ENCODE results near the gene SH2B2.
"Not testable (repeated sequence)": the region's sequence is repeated elsewhere in the genome, so short reads cannot be mapped to it uniquely, and the experiment has no call there.

SH2B2 gene

DNA sequence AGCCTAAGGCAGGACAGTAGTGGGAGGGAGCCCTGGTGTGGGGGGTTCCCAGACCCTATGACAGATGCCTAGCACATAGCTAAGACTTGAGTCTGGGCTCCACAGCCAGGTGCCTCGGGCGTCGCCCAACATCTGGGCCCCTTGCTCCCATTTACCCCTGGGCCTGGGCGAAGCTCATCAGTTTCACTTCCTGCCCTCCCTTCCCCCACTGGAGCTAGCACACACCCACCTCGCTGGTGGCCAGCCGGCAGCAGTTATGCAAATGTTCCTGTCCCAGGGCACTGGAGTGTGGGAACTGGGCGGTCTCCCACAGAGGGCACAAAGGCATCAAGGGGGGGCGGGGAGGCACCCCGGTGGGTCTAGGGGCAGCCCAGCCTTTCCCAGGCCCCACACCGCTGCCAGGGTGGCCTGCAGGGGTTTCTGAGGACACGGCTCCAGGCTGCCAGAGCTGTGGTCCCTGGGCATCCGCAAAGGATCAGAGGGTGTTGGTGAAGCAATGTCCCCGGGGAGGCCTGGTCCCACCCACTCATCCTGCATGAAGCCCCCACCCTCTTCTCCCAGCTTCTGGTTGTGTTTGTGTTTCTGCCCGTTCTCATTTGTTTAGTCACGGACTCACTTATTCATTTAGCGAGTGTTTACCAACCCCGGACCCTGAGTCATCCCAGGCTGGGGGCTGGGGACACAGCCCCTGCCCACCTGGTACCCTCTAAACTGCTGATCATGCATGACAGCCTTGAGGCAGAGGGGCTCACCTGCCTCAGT, 20.4 kb downstream of the SH2B2 start:
- peak; percentile 94 for DNase-seq

DNA sequence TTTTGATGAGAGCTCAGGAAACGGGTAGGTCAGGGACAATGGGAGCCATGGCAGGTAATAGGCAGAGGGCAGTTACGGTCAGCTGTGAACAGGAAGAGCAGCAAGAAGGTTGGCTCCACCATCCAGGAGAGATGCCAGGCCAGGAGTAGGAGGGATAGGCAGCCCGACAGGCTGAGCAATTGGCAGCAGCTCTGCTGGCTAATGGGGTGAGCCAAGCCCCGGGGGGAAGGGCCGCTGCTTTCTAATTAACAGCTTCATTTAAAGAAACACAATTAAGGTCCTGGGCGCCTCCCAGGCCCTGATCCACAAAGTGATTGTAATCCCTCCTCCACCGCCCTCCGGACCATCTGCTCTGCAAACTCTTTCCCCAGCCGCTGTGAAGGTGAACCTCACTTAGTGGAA, 23.7 kb downstream of the SH2B2 start:
- peak; percentile 98 for DNase-seq

DNA sequence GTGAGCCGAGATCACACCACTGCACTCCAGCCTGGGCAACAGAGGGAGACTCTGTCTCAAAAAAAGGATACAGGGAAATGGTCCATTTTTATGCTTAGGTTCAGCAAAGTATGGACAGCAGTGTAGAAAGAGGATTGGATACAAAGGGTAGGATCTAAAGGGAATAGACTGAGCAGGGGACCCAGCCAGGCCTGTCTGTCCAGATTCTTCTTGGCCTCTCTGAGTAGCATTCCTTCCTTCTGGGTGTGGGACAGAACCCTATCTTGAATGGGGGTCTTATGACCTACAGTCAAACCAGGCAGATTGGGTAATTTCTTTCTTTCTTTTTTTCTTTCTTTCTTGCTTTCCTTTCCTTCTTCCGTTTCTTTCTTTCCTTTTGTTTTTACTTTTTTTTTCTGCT, 25.6 kb downstream of the SH2B2 start:
- no peak for DNase-seq

DNA sequence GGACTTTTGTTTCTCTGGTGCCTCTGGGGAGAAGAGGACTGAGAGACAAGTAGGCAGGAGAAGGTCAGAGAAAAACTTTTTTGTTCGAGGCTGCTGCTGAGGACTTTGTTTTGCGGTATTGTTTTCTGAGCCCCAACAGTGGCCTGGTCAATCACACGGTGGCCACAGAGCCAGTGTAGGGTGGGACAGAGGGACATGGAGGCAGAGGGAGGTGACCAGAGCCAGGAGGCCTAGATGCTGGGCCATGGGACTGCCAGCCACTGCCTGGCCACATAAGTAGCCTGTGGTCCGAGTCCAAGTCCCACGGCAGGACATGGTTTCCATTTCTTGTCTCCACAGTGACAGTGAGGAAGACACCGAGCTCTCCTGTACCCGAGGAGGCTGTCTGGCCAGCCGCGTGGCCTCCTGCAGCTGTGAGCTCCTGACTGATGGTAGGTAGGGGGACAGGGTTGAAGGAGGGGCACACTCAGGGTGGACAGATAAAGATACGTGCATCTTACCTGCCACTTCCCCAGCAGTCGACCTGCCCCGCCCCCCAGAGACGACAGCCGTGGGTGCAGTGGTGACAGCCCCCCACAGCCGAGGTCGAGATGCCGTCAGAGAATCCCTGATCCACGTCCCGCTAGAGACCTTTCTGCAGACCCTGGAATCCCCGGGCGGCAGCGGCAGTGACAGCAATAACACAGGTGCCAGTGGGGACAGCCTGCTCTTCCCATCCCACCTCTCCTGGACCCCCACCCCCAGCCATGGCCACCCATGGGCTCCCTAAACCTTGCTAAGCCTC, 27.5 kb downstream of the SH2B2 start:
- no peak for DNase-seq

DNA sequence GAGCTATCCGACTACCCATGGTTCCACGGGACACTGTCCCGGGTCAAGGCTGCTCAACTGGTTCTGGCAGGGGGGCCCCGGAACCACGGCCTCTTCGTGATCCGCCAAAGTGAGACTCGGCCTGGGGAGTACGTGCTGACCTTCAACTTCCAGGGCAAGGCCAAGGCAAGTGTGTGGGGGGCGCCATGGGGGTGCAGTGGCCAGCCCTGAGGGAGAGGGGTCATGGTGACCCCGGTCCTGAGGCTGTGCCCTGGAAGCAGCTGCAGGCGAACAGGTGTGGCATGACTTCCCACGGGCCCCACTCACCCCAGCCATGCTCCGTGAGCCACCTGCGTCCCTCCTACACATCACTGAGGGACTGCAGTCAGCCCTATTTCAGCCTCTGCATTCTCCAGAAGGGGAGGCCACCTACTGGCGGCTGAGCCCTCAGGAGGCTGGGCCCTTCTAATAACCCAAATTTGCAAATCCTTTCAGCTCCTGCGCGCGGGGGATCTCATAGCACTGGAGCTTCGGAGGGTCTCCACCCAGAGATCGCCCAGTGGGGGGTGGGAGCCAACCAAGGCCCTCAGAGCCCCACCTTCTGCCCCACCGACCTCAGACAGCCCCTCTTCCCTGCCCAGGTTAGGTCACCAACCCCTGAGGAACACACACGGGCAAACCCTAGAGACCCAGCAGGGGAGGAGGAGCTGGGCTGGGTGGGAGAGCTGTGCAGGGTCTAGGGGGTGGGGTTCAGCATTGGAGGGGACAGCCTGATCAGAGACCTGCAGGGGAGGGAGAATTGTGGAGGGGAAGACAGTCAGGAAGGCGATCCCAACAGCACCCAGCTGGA, 30.8 kb downstream of the SH2B2 start:
- DNase-seq: no peak

DNA sequence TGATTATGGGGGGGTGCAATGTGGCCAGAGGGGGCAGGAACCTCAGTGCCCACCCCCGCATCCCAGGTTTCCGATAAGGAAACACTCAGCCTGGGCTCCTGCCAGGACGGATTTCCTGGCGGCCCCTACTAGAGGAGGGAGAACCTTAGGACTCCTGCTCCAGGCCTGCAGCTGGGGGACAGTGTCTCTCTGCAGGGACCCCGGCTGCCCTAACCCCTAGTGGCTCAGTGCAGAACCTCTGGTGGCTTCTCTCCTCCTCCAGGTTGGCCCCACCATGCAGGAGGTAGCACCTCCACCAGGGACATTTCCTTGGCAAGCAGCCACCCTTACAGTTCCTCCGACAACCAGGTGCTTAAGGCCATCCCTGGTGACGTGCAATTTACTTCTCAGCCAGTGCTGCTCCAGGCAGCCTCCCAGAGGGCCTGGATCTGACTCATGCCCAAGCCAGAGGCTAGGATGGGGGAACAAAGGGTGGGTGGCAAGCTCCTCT, 31.9 kb downstream of the SH2B2 start:
- DNase-seq: peak; percentile 94

DNA sequence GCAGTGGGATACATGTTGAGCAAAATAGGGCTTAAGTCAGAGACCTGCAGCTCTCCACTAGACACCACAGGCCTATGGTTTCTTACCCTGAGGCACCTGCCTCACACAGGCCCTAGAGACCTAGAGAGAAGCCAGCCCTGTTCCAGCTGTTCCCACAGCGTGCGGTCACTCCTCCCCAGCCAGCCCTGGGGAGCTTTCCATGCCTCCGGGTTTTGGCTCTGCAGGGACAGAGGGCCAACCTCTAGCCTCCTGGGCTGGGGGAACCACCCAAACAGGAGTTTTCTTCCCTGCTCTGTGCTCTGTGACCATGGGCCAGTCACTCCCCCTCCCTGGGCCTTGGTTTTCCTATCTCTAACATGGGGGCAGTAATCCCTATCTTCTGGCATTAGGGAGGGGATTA, 33.0 kb downstream of the SH2B2 start:
- peak; percentile 77 for DNase-seq

DNA sequence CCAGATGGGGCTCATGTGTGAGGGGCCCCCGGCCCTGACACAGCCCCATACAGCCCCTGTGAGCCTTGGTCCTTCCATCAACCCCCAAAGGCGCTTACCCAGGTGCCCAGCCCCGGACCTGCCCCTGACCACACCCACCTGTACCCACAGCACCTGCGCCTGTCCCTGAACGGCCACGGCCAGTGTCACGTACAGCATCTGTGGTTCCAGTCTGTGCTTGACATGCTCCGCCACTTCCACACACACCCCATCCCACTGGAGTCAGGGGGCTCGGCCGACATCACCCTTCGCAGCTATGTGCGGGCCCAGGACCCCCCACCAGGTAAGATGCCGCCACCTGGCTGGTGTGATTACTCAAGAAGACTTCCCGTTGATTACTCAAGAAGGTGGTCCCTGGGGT, 33.5 kb downstream of the SH2B2 start:
- DNase-seq: no peak

DNA sequence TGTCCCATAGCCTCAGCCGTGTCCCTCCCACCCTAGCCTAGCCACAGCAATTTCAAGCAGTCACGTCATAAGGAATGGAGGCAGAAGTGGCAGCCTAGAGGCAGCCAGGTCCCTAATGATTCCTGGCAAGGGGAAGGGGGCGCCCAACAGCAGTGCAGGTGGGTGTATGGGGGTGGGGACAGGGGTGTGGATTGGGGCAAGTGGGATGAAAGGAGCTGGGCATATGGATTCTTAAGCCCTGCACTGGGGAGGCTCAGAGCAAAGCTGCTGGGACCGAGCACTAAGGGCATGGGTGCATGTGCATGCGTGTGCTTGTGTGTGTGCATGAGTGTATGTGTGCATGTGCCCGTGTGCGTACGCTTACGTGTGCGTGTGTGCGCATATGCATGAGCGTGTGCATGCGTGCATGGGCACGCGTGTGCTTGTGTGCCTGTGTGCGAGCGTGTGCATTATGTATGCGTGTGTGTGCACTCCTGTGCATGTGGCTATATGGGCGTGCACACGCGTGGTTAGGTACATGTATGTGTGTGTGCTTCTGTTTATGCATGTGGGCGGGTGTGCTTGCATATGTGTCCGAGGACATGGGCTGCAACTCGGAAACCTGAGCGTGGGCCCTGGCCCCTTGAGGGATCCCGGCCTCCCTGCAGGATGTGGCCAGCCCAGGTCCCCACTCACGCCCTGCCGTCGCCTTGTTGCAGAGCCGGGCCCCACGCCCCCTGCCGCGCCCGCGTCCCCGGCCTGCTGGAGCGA, 34.1 kb downstream of the SH2B2 start:
- DNase-seq: no peak

DNA sequence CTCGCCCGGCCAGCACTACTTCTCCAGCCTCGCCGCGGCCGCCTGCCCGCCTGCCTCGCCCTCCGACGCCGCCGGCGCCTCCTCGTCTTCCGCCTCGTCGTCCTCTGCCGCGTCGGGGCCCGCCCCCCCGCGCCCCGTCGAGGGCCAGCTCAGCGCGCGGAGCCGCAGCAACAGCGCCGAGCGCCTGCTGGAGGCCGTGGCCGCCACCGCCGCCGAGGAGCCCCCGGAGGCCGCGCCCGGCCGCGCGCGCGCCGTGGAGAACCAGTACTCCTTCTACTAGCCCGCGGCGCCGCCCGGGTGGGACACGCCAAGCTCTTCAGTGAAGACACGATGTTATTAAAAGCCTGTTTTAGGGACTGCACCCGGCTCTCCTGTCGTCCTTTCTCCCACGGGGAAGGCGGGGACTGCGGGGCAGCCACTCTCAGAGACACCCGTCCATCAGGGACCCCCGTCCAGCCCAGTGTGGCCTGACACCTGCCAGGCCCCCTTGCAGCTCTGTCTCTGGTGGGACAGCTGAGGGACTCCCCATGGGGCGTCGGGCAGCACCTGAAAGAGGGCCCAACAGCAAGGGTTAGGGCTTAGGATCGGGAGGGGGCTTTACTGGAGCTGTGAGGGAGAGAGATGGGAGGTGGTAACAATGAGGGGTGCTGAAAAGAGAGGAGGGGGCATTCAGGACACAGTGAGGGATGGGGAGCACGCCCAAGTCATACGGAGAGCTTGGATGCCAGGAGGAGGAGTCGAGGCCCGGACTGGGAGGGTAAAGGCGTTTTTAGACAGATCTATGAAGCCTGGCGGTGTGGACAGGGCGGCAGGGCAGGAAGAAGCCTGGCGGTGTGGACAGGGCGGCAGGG, 34.9 kb downstream of the SH2B2 start:
- peak; percentile 25 for DNase-seq

DNA sequence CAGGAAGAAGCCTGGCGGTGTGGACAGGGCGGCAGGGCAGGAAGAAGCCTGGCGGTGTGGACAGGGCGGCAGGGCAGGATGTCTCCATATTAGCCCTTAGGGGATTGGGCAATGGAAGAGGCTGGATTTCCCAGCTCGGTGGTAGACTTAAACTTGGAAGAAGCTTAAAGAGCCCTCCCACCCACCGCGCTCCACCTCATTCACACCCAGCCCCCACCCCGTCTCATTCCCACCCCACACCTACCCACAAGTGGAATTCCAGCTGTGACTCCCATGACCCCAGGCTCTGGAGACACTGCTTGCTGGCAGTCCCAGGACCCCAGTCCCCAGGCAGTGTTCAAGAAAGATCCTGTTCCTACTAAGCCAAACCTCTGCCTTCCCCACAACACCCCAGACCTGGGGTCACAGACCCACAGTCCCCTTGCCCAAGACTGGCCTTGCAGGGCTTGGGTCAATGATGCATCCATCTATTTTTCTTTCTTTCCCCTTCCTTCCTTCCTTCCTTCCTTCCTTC, 35.6 kb downstream of the SH2B2 start:
- no peak for DNase-seq

DNA sequence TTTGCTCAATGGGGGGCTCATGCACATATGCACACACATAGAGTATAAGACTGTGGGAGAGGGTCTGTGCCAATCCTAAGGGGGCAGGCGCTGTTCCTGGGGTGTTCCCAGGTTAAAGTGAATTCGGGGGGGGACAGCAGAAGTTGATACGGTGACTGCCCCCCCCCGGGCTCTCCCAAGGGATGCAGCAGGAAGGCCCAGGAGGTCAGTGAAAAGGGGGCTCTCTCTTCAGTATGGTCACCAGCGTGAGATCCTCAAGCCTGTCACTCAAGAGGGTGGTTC, 37.2 kb downstream of the SH2B2 start:
- DNase-seq: no peak

DNA sequence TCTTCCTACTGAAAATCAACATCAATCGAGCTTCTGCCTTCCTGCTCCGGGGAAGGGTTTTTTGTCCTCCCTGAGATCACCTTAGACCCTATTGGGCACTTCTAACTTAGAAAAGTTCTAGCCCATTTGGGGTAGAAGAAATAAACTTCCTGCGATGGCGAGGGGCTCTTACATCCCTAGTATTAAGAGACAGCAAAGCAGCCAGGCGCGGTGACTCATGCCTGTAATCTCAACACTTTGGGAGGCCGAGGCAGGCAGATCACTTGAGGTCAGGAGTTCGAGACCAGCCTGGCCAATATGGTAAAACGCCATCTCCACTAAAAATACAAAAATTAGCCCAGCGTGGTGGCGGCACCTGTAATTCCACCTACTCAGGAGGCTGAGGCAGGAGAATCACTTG, 38.4 kb downstream of the SH2B2 start:
- DNase-seq: not testable (repeated sequence)

DNA sequence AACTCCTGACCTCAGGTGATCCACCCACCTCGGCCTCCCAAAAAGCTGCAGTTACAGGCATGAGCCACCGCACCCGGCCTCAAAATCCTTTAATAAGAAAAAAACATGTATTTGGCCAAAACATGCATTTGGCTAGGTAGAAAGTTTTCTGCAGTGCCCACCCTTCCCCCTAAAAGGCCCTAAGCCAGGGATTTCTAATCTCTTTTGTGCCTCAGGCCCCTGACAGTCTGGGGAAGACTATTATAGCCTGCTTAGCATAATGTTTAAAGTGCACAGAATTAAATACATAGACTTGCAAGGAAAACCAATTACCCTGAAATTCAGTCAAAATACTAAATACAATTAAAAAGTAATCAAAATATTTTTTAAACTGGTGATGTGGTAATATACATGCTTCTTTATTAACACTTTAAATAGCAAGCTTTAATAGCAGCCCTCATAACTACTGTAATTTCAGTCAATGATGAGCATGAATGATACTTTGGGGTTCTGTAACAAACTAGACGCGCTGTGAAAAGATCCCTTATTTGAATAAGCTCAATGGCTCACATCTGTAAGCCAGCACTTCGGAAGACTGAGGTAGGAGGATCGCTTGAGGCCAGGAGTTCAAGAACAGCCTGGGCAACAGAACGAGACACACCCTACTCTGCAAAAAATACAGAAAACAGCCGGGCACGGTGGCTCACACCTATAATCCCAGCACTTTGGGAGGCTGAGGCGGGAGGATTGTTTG, 39.7 kb downstream of the SH2B2 start:
- DNase-seq: no peak

DNA sequence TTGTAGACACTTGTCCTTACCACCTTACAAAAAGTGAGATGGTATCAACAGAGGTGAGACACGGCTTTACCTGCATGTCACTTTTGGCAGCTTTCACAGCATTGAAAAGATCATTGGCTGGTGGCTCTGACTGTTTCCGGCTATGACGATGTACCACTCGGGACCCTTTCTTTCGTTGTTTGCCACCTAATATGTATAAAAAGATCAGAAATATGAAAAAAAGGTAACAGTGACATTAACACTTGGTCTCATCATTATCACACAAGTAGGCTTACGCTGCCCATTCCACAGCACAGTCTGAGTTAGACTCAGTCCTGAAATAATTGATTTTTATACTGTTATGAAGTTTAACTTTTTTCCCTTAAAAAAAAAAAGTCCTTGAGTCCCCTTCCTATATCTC, 40.5 kb downstream of the SH2B2 start:
- not testable (repeated sequence) for DNase-seq

DNA sequence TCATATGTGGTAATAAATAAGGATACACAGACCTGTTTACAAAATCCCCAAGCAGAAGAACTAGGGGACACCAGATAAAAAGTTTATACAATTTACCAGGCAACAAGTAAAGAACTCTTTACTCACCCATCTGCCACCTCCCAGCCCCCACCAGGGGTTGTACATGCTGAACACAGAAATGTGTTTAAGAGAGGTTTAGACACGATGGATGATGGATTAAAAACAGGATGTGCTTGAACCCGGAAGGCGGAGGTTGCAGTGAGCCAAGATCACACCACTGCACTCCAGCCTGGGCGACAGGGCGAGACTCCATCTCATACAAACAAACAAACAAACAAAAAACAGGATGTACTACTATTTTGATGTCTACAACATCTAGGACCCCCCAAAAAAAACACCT, 42.2 kb downstream of the SH2B2 start:
- DNase-seq: not testable (repeated sequence)

DNA sequence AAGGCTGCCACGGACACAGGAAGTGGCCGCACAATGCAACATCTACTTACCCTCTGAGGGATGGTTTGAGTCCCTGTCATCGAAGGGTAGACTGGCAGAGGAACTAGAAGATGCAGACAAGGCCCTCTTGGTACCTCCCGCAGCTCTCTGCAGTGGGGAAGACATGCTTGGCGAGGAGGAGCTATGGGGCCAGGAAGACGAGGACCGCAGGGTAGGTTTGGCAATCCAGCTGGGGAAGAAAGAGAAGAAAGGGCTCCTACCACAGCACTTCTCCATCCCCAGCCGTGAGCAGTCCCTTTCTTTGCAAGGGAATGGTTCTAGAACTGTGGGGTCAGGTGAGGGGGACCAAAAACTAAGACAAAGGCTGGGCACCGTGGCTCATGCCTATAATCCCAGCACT, 42.7 kb downstream of the SH2B2 start:
- DNase-seq: not testable (repeated sequence)

DNA sequence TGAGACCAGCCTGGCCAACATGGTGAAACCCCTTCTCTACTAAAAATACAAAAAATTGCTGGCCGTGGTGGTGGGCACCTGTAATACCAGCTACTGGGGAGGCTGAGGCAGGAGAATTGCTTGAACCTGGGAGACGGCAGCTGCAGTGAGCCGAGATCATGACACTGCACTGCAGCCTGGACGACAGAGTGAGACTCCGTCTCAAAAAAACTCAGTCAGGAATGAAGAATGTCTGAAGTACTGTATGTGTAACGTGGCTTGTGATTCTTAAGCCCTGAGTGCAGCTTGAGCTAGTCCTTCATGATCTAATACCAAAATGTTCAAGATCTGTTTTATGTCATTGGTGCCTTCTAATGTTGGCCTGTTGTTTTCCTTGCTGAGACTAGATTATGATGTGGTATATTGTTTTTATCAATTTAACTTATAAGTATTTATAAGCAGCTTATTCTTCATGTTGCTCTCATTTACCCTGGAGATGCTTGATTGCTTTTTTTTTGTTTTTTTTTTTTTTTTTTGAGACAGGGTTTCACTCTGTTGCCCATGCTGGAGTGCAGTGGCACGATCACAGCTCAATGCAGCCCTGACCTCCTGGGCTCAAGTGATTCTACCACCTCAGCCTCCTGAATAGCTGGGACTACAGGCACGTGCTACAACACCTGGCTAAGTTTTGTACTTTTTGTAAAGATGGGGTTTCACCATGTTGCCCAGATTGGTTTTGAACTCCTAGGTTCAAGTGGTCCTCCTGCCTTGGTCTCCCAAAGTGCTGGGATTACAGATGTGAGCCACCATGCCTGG, 44.2 kb downstream of the SH2B2 start:
- not testable (repeated sequence) for DNase-seq

DNA sequence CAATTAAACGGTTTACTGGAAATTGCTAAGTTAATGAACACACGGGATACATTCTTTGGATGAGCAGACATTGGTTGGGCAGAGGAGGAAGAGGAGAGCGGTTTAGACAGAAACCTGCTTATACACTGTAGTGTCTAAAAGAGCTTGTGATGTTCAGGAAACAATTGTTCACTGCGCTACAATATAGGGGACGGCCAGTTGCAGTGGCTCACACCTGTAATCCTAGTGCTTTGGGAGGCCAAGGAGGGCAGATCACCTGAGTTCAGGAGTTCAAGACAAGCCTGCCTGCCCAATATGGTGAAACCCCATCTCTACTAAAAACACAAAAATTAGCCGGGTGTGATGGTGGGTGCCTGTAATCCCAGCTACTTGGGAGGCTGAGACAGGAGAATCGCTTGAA, 48.9 kb downstream of the SH2B2 start:
- DNase-seq: not testable (repeated sequence)

DNA sequence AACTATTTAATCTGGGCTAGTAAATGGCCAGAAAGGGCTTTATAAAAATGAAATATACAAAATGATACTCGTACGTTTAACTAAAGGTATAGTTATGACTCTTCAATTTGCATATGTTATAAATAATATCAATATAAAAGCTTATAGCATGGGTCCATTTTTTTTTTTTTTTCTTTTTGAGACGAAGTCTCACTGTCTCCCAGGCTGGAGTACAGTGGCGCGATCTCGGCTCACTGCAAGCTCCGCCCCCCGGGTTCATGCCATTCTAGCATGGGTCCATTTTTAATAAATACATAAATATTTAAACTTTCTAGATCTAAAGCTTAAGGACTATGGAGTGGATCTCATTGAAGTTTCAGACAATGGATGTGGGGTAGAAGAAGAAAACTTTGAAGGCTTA, 50.3 kb downstream of the SH2B2 start:
- not testable (repeated sequence) for DNase-seq
